Skeletal muscle tissue (tissue), 4 donors: ENCODE data around the gene MBNL1. TPM values are rescaled to one million over a fixed set of nuclear protein-coding genes. Genes with fewer than 3 reads are reported as not detected.
A peak's percentile ranks its signal among the peaks of the same experiment; 100 is the strongest.

ENCODE experiments used
- H3K27ac ChIP-seq: one replicate; pipeline ENCODE4 v1.7.0; 2013; ENCODE audit warnings: mild to moderate bottlenecking, low read depth, low read length, inconsistent platforms
- H3K27me3 ChIP-seq, 3 donors: one replicate each; pipeline ENCODE4 v1.7.0; 2013; ENCODE audit warnings: low read length in 3 of 3; ENCODE audit not compliant: control insufficient read depth in 3 of 3, insufficient read depth in 3 of 3
- H3K36me3 ChIP-seq, 3 donors: one replicate each; pipeline ENCODE4 v1.7.0; 2013; ENCODE audit warnings: low read length in 3 of 3; ENCODE audit not compliant: control insufficient read depth in 3 of 3, insufficient read depth in 3 of 3
- H3K4me1 ChIP-seq, 3 donors: one replicate each; pipeline ENCODE4 v1.7.0; 2013; ENCODE audit warnings: low read length in 3 of 3, mild to moderate bottlenecking in 3 of 3; ENCODE audit not compliant: control insufficient read depth in 3 of 3, insufficient read depth in 3 of 3
- H3K4me3 ChIP-seq, 3 donors: one replicate each; pipeline ENCODE4 v1.7.0; 2013; ENCODE audit warnings: low read length in 3 of 3
- H3K9ac ChIP-seq, 3 donors: one replicate each; pipeline ENCODE4 v1.7.0; 2013; ENCODE audit warnings: low read length in 3 of 3, mild to moderate bottlenecking in 3 of 3, moderate library complexity in 2 of 3, low read depth in 1 of 3
- H3K9me3 ChIP-seq, 3 donors: one replicate each; pipeline ENCODE4 v1.7.0; 2013; ENCODE audit warnings: low read length in 3 of 3; ENCODE audit not compliant: control insufficient read depth in 3 of 3
- total RNA-seq: library from RNA; depleted of rRNA; stranded (reverse); fragments of >200 nt; gene quantifications from one replicate; pipeline ENCODE4 v1.2.3, GENCODE V29; 2014
- donor health status: Osteomylitis.

MBNL1 gene
- total RNA-seq, 1 donor from 2014 or later: 76.7 TPM

DNA sequence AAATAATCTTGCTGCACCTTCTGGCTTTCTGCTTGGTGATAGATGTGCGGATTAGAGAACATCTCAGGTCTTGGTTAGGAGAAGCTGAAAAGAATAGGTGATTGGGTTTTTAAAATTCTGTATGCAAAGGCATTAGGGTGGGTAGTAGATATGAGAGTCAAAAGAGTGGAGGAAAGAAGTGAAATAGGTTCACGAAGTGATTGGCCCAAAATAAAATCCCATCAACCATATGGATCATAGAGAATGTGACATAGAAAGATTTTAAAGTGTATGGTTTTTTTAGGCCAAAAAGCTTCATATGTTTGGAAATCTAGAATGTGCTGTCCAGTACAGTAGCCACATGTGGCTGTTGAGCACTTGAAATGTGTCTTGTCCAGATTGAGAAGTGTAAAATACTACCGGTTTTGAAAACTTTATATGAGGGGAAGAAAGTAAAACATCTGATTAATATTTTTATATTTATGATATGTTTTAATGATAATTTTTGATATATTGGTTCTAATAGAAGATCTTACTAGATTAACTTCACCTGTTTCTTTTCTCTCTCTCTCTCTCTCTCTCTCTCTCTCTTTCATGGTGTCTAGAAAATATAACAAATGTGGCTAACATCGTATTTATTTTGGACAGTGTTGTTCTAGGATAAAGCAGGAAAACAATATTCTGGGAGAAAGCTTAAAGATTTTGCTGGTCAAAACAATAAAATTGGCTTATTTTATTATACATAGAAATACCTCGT, 2.9 kb downstream of the MBNL1 start:
- Histone ChIP-seq H3K9ac (peak overlapping the region; percentile 90 to 98 (median 90)), H3K4me1 (peaks cover 16 to 37% (median 25%) of the 10 kb centered on the region in 3 donors), H3K27ac (peak overlapping the region; percentile 97), H3K27me3 (no peaks in the 10 kb centered on the region), H3K4me3 (peak overlapping the region; percentile 84 to 96 (median 86)), H3K36me3 (peaks cover 0 to 5% (median 0%) of the 10 kb centered on the region in 3 donors), H3K9me3 (no peaks in the 10 kb centered on the region)

GRCh38 chr3:152272771-152273242, 4.1 kb downstream of the MBNL1 start:
- Histone ChIP-seq H3K9ac (peak overlapping the region; percentile 61 to 98 (median 90)), H3K36me3 (peaks cover 0 to 5% (median 0%) of the 10 kb centered on the region in 3 donors), H3K4me3 (peak overlapping the region; percentile 29 to 96 (median 52)), H3K4me1 (peaks cover 14 to 31% (median 17%) of the 10 kb centered on the region in 3 donors), H3K27ac (peak overlapping the region; percentile 97), H3K9me3 (no peaks in the 10 kb centered on the region), H3K27me3 (no peaks in the 10 kb centered on the region)

GRCh38 chr3:152276681-152277080, 8.0 kb downstream of the MBNL1 start:
- peak overlapping the region; percentile 3 to 49 (median 29) for H3K4me3 ChIP-seq
- H3K4me1 ChIP-seq: peaks cover 28 to 51% (median 32%) of the 10 kb centered on the region in 3 donors

DNA sequence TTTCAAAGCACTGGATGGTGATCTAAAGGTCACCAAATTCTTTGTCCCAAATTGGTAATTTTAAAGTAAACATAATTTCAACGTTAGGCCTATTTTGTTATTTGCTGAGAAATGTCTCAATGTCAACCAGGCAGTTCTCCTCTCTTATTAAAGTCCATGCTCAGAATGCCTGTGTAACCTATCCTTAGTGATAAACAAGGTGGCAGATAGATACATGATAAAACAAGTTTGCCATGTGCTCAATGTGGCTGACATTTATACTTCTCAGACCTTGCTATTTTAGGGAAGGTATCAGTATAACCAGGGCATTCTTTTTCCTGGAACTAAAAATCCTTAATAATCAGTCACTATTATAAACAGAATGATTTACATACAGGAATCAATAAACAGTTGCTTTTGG, 8.5 kb downstream of the MBNL1 start:
- Histone ChIP-seq H3K27ac (peak overlapping the region; percentile 74), H3K9ac (peak overlapping the region; percentile 1 to 44 (median 9)), H3K36me3 (no peaks in the 10 kb centered on the region), H3K9me3 (no peaks in the 10 kb centered on the region), H3K27me3 (no peaks in the 10 kb centered on the region), H3K4me3 (peak overlapping the region in 2 of 3 donors; percentile 4), H3K4me1 (peaks cover 33 to 51% (median 33%) of the 10 kb centered on the region in 3 donors)

More at GRCh38 chr3:152276681-152277080, 8.0 kb downstream of the MBNL1 start:
- Histone ChIP-seq H3K27me3 (no peaks in the 10 kb centered on the region), H3K36me3 (no peaks in the 10 kb centered on the region), H3K9ac (peak overlapping the region in 2 of 3 donors; percentile 11 to 52), H3K9me3 (no peaks in the 10 kb centered on the region), H3K27ac (peak overlapping the region; percentile 74)

GRCh38 chr3:152278756-152279427, 10.2 kb downstream of the MBNL1 start:
- peak overlapping the region; percentile 80 for H3K27ac ChIP-seq
- no peaks in the 10 kb centered on the region for H3K9me3 ChIP-seq
- H3K27me3 ChIP-seq: no peaks in the 10 kb centered on the region
- peak overlapping the region in 2 of 3 donors; percentile 39 to 53 for H3K4me3 ChIP-seq
- H3K36me3 ChIP-seq: no peaks in the 10 kb centered on the region
- peaks cover 39 to 64% (median 44%) of the 10 kb centered on the region in 3 donors for H3K4me1 ChIP-seq
- H3K9ac ChIP-seq: peak overlapping the region; percentile 9 to 30 (median 14)

- Histone ChIP-seq H3K27ac (peak overlapping the region; percentile 80), H3K4me1 (peaks cover 40 to 63% (median 44%) of the 10 kb centered on the region in 3 donors), H3K36me3 (no peaks in the 10 kb centered on the region), H3K4me3 (peak overlapping the region in 1 of 3 donors; percentile 60), H3K9me3 (no peaks in the 10 kb centered on the region), H3K27me3 (no peaks in the 10 kb centered on the region), H3K9ac (peak overlapping the region in 2 of 3 donors; percentile 48 to 54)
These were observed 10.8 kb downstream of the MBNL1 start for GRCh38 chr3:152279479-152279878.

GRCh38 chr3:152280539-152280938, 11.8 kb downstream of the MBNL1 start:
- H3K4me1 ChIP-seq: peaks cover 39 to 55% (median 45%) of the 10 kb centered on the region in 3 donors
- no peaks in the 10 kb centered on the region for H3K36me3 ChIP-seq
- H3K9ac ChIP-seq: peak overlapping the region; percentile 54 to 63 (median 54)
- peak overlapping the region in 2 of 3 donors; percentile 37 to 60 for H3K4me3 ChIP-seq
- peak overlapping the region; percentile 78 for H3K27ac ChIP-seq
- no peaks in the 10 kb centered on the region for H3K9me3 ChIP-seq
- no peaks in the 10 kb centered on the region for H3K27me3 ChIP-seq

DNA sequence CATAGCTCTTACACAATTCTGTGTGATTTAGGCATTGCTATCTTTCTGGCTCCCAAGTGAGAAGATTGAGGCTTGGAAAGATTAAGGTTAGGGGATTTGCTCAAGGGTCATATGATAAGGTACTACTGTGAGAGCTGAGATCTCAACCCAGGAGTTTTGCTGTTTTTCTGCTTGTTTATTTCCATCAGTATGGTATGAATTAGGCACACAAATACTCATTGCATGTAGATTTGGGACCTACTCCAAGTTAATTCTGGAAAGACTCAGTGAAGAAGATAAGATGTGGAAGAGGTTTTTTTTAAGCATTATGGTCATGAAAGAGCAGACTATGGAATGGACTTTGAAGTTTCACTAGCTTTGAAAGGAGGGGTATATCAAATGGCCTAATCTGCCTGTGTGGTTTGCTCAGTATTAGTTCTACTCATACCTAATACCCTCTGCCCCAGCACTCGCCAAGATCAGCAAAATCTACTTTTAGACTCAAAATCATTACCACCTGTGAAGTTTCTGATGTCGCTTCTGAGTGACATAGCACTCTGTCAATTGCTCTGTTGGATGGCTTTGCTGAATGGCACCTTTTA, 12.5 kb downstream of the MBNL1 start:
- Histone ChIP-seq H3K27me3 (no peaks in the 10 kb centered on the region), H3K27ac (peak overlapping the region; percentile 78), H3K36me3 (no peaks in the 10 kb centered on the region), H3K9ac (peak overlapping the region; percentile 9 to 63 (median 54)), H3K4me1 (peaks cover 36 to 52% (median 45%) of the 10 kb centered on the region in 3 donors), H3K4me3 (peak overlapping the region; percentile 8 to 40 (median 29)), H3K9me3 (no peaks in the 10 kb centered on the region)

DNA sequence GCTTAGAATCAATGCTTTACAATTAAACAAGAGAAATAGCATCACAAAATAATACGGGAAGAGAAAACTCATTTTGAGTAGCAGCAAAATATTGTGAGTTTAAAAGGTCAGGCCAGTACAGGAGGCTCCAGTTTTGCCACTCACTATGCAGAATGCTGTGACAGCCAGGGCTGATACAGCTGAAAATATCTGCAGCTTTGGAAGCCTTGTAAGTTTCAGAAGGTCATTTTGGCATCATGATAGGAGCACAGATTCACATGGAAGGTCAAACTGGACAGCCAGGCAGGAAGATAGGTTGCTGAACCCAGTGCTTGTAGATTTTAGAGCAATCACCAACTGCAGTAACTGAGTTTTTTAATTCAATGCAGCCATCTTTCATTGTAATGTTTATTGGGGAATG, 14.1 kb downstream of the MBNL1 start:
- H3K4me1 ChIP-seq: peaks cover 28 to 47% (median 40%) of the 10 kb centered on the region in 3 donors
- H3K27ac ChIP-seq: peak overlapping the region; percentile 64
- no peaks in the 10 kb centered on the region for H3K27me3 ChIP-seq
- H3K4me3 ChIP-seq: peak overlapping the region in 1 of 3 donors; percentile 49
- H3K36me3 ChIP-seq: no peaks in the 10 kb centered on the region
- no peaks in the 10 kb centered on the region for H3K9me3 ChIP-seq
- H3K9ac ChIP-seq: peak overlapping the region; percentile 8 to 47 (median 43)
